Smooth muscle cell (in vitro differentiated cells): ENCODE measurements around the gene RPS6KC1. TPM values are rescaled to one million over a fixed set of nuclear protein-coding genes. Genes with fewer than 3 reads are reported as not detected.

Source experiments
- DNase-seq: peaks from one replicate; lab custom pipeline; 2025; ENCODE audit not compliant: unreplicated experiment; lab: John Stamatoyannopoulos, UW
- H2AFZ ChIP-seq: fragments of 200-600 bp; sonication (generic); 2 replicates; pipeline ENCODE4 v1.6.0; 2016; ENCODE audit warnings: antibody characterized with exemption, low read depth, mild to moderate bottlenecking
- H3F3A ChIP-seq: fragments of 200-600 bp; sonication (generic); 2 replicates; pipeline ENCODE4 v1.6.0; 2017; ENCODE audit warnings: antibody characterized with exemption, low read depth
- H3K27ac ChIP-seq: fragments of 200-600 bp; sonication (generic); 2 replicates; pipeline ENCODE4 v1.5.1; 2016; ENCODE audit warnings: low read depth, mild to moderate bottlenecking
- H3K27me3 ChIP-seq: fragments of 200-600 bp; sonication (generic); 2 replicates; pipeline ENCODE4 v1.6.1; 2016; ENCODE audit warnings: low read depth, mild to moderate bottlenecking
- H3K36me3 ChIP-seq: fragments of 200-600 bp; sonication (generic); 2 replicates; pipeline ENCODE4 v1.5.1; 2016; ENCODE audit warnings: low read depth
- H3K4me1 ChIP-seq: fragments of 200-600 bp; sonication (generic); 2 replicates; pipeline ENCODE4 v1.5.1; 2016; ENCODE audit warnings: low read depth
- H3K4me2 ChIP-seq: fragments of 200-600 bp; sonication (generic); 2 replicates; pipeline ENCODE4 v1.6.0; 2016; ENCODE audit warnings: mild to moderate bottlenecking
- H3K4me3 ChIP-seq: fragments of 200-600 bp; sonication (generic); 2 replicates; pipeline ENCODE4 v1.5.1; 2016; ENCODE audit warnings: mild to moderate bottlenecking
- H3K79me2 ChIP-seq: fragments of 200-600 bp; sonication (generic); 2 replicates; pipeline ENCODE4 v1.6.0; 2016; ENCODE audit warnings: low read depth, mild to moderate bottlenecking
- H3K9ac ChIP-seq: fragments of 200-600 bp; sonication (generic); 2 replicates; pipeline ENCODE4 v1.6.0; 2016; ENCODE audit warnings: low read depth
- H3K9me3 ChIP-seq: fragments of 200-600 bp; sonication (generic); replicated peaks from 2 replicates; pipeline ENCODE4 v1.5.1; 2016; ENCODE audit warnings: low read depth
- H4K20me1 ChIP-seq: fragments of 200-600 bp; sonication (generic); 2 replicates; pipeline ENCODE4 v1.6.0; 2016; ENCODE audit warnings: low read depth
- WGBS: methylation state at CpG from one replicate; pipeline ENCODE4 v1.1.7; 2016; ENCODE audit warnings: low lambda C conversion rate; 5-methylcytosine and 5-hydroxymethylcytosine counted together
- polyA plus RNA-seq: library from polyadenylated mRNA; unstranded; fragments of >200 nt; fragmentation: Nextera tagmentation; extraction: Ambion mirVana; gene quantifications from 2 replicates; pipeline ENCODE4 v1.2.1, GENCODE V29; 2016
- total RNA-seq: library from RNA; depleted of rRNA; stranded (reverse); fragments of >200 nt; gene quantifications from 2 replicates; pipeline ENCODE4 v1.2.3, GENCODE V29; 2014
- TF ChIP-seq, protein P1 (sequence below): fragments of 200-600 bp; sonication (generic); IDR thresholded peaks from 2 replicates; pipeline ENCODE4 v1.5.1; 2017; ENCODE audit warnings: borderline replicate concordance, mild to moderate bottlenecking, antibody characterized with exemption; ENCODE audit not compliant: insufficient read depth, poor library complexity, severe bottlenecking

Gene RPS6KC1
- total and polyA plus RNA-seq, 2 experiments from 2014 or later, result 17.6 to 30.8 TPM

GRCh38 chr1:213054142-213054541 lies 3.1 kb downstream of the RPS6KC1 start:
- Histone ChIP-seq H3K79me2 (peaks cover 76% of the 10 kb centered on the region), H2AFZ (no peak overlapping the region), H3F3A (peaks cover 6% of the 10 kb centered on the region), H3K4me2 (no peak overlapping the region), H3K36me3 (no peaks in the 10 kb centered on the region), H3K4me1 (peaks cover 7% of the 10 kb centered on the region), H3K9me3 (no peaks in the 10 kb centered on the region), H4K20me1 (peaks cover 68% of the 10 kb centered on the region), H3K9ac (no peak overlapping the region), H3K27ac (no peak overlapping the region), H3K27me3 (no peaks in the 10 kb centered on the region), H3K4me3 (no peak overlapping the region)
- 87% methylated on average over 2 of the region's 2 CpGs for WGBS
- no peak for DNase-seq
- TF ChIP-seq, protein P1, sequence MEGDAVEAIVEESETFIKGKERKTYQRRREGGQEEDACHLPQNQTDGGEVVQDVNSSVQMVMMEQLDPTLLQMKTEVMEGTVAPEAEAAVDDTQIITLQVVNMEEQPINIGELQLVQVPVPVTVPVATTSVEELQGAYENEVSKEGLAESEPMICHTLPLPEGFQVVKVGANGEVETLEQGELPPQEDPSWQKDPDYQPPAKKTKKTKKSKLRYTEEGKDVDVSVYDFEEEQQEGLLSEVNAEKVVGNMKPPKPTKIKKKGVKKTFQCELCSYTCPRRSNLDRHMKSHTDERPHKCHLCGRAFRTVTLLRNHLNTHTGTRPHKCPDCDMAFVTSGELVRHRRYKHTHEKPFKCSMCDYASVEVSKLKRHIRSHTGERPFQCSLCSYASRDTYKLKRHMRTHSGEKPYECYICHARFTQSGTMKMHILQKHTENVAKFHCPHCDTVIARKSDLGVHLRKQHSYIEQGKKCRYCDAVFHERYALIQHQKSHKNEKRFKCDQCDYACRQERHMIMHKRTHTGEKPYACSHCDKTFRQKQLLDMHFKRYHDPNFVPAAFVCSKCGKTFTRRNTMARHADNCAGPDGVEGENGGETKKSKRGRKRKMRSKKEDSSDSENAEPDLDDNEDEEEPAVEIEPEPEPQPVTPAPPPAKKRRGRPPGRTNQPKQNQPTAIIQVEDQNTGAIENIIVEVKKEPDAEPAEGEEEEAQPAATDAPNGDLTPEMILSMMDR, result no peak

GRCh38 chr1:213054733-213055591 lies 3.9 kb downstream of the RPS6KC1 start:
- H3K4me3 ChIP-seq, result no peak overlapping the region
- peaks cover 6% of the 10 kb centered on the region for H3F3A ChIP-seq
- no peak for DNase-seq
- peaks cover 84% of the 10 kb centered on the region for H3K79me2 ChIP-seq
- no peak overlapping the region for H3K27ac ChIP-seq
- H3K27me3 ChIP-seq, result no peaks in the 10 kb centered on the region
- no peaks in the 10 kb centered on the region for H3K9me3 ChIP-seq
- H3K4me2 ChIP-seq, result no peak overlapping the region
- H3K4me1 ChIP-seq, result peaks cover 7% of the 10 kb centered on the region
- H4K20me1 ChIP-seq, result peaks cover 76% of the 10 kb centered on the region
- no peak overlapping the region for H3K9ac ChIP-seq
- no peaks in the 10 kb centered on the region for H3K36me3 ChIP-seq
- TF ChIP-seq, protein P1, result no peak
- no peak overlapping the region for H2AFZ ChIP-seq

DNA sequence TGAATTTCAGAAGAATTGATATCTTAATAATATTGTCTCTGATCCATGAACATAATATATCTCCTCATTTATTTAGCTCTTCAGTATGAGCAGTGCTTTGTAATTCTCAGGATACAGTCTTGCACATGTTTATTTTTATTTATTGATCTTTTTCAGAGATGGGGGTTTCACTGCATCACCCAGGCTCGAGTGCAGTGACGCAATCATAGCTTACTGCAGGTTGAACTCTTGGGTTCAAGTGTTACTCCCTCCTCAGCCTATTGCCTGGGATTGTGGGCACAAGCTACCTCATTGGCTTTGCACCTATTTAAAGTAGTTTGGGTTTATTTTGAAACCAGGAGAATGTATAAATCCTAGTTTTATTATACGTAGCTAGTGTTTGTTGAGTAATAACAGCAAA lies 4.7 kb downstream of the RPS6KC1 start:
- DNase-seq, result no peak
- peaks cover 92% of the 10 kb centered on the region for H3K79me2 ChIP-seq
- H2AFZ ChIP-seq, result no peak overlapping the region
- no peak overlapping the region for H3K27ac ChIP-seq
- H3F3A ChIP-seq, result peaks cover 6% of the 10 kb centered on the region
- TF ChIP-seq, protein P1, result no peak
- WGBS, result 91% methylated on average over 3 of the region's 3 CpGs
- H3K4me2 ChIP-seq, result no peak overlapping the region
- H4K20me1 ChIP-seq, result peaks cover 84% of the 10 kb centered on the region
- no peaks in the 10 kb centered on the region for H3K27me3 ChIP-seq
- H3K4me1 ChIP-seq, result peaks cover 7% of the 10 kb centered on the region
- no peaks in the 10 kb centered on the region for H3K36me3 ChIP-seq
- no peaks in the 10 kb centered on the region for H3K9me3 ChIP-seq
- no peak overlapping the region for H3K9ac ChIP-seq
- H3K4me3 ChIP-seq, result no peak overlapping the region
